HCT116 (cell line): ENCODE data around the gene GBP7. TPM values are rescaled to one million over a fixed set of nuclear protein-coding genes. Genes with fewer than 3 reads are reported as not detected.
A peak's percentile ranks its signal among the peaks of the same experiment; 100 is the strongest.

ENCODE experiments used
- ATAC-seq: fragments of 200-7000 bp; cut with Tn5 transposase; 2 replicates; pipeline ENCODE4 v1.9.1; 2020; ENCODE audit warnings: mild to moderate bottlenecking, moderate library complexity
- BruUV-seq: library from RNA; stranded (reverse); fragments of 400-500 nt; replicated peaks from 2 replicates; lab custom pipeline; 2021; lab: Mats Ljungman, UMichigan
- CTCF ChIA-PET: fragments of 300-600 bp; sonication (Branson Sonifier 250); formaldehyde crosslinking; loops from one replicate; lab custom pipeline; 2021; ENCODE audit warnings: antibody characterized with exemption; lab: Charles Lee
- POLR2A ChIA-PET: fragments of 300-600, 350-600 bp; sonication (Branson Sonifier 250); formaldehyde crosslinking; loops from one replicate; lab custom pipeline; 2021; ENCODE audit warnings: antibody characterized with exemption; lab: Charles Lee
- RAD21 ChIA-PET, 2 experiments: fragments of 300-600 bp; sonication (Branson Sonifier 250); formaldehyde crosslinking; loops; one replicate each; lab custom pipeline; 2023; ENCODE audit warnings: low total read pairs in 2 of 2; ENCODE audit not compliant: uncharacterized antibody in 2 of 2, unreplicated experiment in 2 of 2, low non-redundant PET in 1 of 2; lab: Charles Lee
- DNase-seq: peaks from one replicate; pipeline ENCODE4 v3.0.0-alpha.2; 2010; ENCODE audit warnings: low read depth, low spot score
- H2AFZ ChIP-seq: fragments of 200-600 bp; shearing (Covaris generic), sonication (generic); 2 replicates; pipeline ENCODE4 v1.6.1; 2017; ENCODE audit warnings: low read depth, mixed run types, mixed read lengths, antibody characterized with exemption, low read length; ENCODE audit not compliant: poor library complexity, severe bottlenecking
- H3K27ac ChIP-seq: 2 replicates; pipeline ENCODE4 v1.5.1; 2012; ENCODE audit warnings: low read depth, low read length
- H3K27me3 ChIP-seq: fragments of 200-600 bp; sonication (generic); 2 replicates; pipeline ENCODE4 v1.6.1; 2016; ENCODE audit warnings: mixed run types, low read length, mixed read lengths; ENCODE audit not compliant: insufficient read depth
- H3K36me3 ChIP-seq, 2 experiments: fragments of 200-500 bp in 1 of 2; fragments of 200-600 bp in 1 of 2; sonication (Bioruptor generic) in 1 of 2; sonication (generic) in 1 of 2; 2 replicates each; pipeline versions ENCODE4 v1.5.1 to v1.6.1; 2014 to 2016; ENCODE audit warnings: low read length in 2 of 2, inconsistent platforms in 1 of 2, mixed read lengths in 1 of 2, mixed run types in 1 of 2; ENCODE audit not compliant: insufficient read depth in 2 of 2, control insufficient read depth in 1 of 2
- H3K4me1 ChIP-seq, 2 experiments: fragments of 200-600 bp in 1 of 2; sonication (generic) in 1 of 2; 2 replicates each; pipeline versions ENCODE4 v1.5.1 to v1.6.1; 2012 to 2017; ENCODE audit warnings: low read length in 2 of 2, inconsistent platforms in 1 of 2, mild to moderate bottlenecking in 1 of 2, mixed read lengths in 1 of 2, mixed run types in 1 of 2, moderate library complexity in 1 of 2; ENCODE audit not compliant: insufficient read depth in 2 of 2, control insufficient read depth in 1 of 2
- H3K4me2 ChIP-seq: fragments of 200-600 bp; sonication (generic); 2 replicates; pipeline ENCODE4 v1.6.1; 2017; ENCODE audit warnings: mixed run types, low read length, mixed read lengths
- H3K4me3 ChIP-seq, 2 experiments: fragments of 200-600 bp in 1 of 2; sonication (generic) in 1 of 2; replicated peaks in 1 of 2; 2 replicates each; pipeline ENCODE4 v1.5.1; 2011 to 2016; ENCODE audit warnings: low read length in 2 of 2, control low read depth in 1 of 2, low read depth in 1 of 2, mild to moderate bottlenecking in 1 of 2, mixed read lengths in 1 of 2, mixed run types in 1 of 2
- H3K79me2 ChIP-seq: fragments of 200-600 bp; sonication (generic); 2 replicates; pipeline ENCODE4 v1.6.1; 2017; ENCODE audit warnings: mild to moderate bottlenecking, mixed run types, low read length, moderate library complexity, mixed read lengths; ENCODE audit not compliant: insufficient read depth
- H3K9ac ChIP-seq: fragments of 200-600 bp; sonication (generic); 2 replicates; pipeline ENCODE4 v1.6.1; 2016; ENCODE audit warnings: low read length, mixed read lengths
- H3K9me2 ChIP-seq: fragments of 200-600 bp; sonication (generic), shearing (Covaris generic); 2 replicates; pipeline ENCODE4 v1.6.1; 2017; ENCODE audit warnings: mixed run types, mild to moderate bottlenecking, moderate library complexity; ENCODE audit not compliant: insufficient read depth
- H3K9me3 ChIP-seq, 2 experiments: fragments of 200-500 bp in 1 of 2; fragments of 200-600 bp in 1 of 2; sonication (Bioruptor generic) in 1 of 2; sonication (generic) in 1 of 2; 2 replicates each; pipeline ENCODE4 v1.6.1; 2014 to 2017; ENCODE audit warnings: low read length in 2 of 2, mixed read lengths in 2 of 2, inconsistent platforms in 1 of 2, low read depth in 1 of 2, mild to moderate bottlenecking in 1 of 2, mixed run types in 1 of 2, moderate library complexity in 1 of 2; ENCODE audit not compliant: control insufficient read depth in 1 of 2, insufficient read depth in 1 of 2
- H4K20me1 ChIP-seq: fragments of 200-600 bp; sonication (generic), shearing (Covaris generic); 2 replicates; pipeline ENCODE4 v1.6.1; 2017; ENCODE audit warnings: mixed run types, mild to moderate bottlenecking, moderate library complexity; ENCODE audit not compliant: insufficient read depth
- CEBPB ChIP-seq: IDR thresholded peaks from 2 replicates; pipeline ENCODE4 v1.6.1; 2012; ENCODE audit warnings: low read depth
- CTCF ChIP-seq, 3 experiments: fragments of 200-600 bp in 1 of 3; sonication (generic) in 1 of 3; IDR thresholded peaks in 2 of 3; conservative IDR thresholded peaks in 1 of 3; 2 replicates each; pipeline ENCODE4 v1.5.1; 2012 to 2017; ENCODE audit warnings: low read depth in 2 of 3, low read length in 2 of 3, antibody characterized with exemption in 1 of 3, borderline replicate concordance in 1 of 3, control low read depth in 1 of 3, mild to moderate bottlenecking in 1 of 3, mixed read lengths in 1 of 3, mixed run types in 1 of 3, moderate library complexity in 1 of 3; ENCODE audit not compliant: insufficient read depth in 1 of 3
- ELF1 ChIP-seq: IDR thresholded peaks from 2 replicates; pipeline ENCODE4 v1.6.1; 2012; ENCODE audit warnings: low read depth, borderline replicate concordance
- EZH2 ChIP-seq: fragments of 200-600 bp; sonication (generic); IDR thresholded peaks from 2 replicates; pipeline ENCODE4 v1.6.1; 2017; ENCODE audit warnings: antibody characterized with exemption, mixed run types
- MAX ChIP-seq: IDR thresholded peaks from 2 replicates; pipeline ENCODE4 v1.6.1; 2012
- RAD21 ChIP-seq: IDR thresholded peaks from 2 replicates; pipeline ENCODE4 v1.6.1; 2012; ENCODE audit warnings: low read depth, mild to moderate bottlenecking
- ZFX ChIP-seq: fragments of 450-650 bp; IDR thresholded peaks from 2 replicates; pipeline ENCODE4 v1.6.1; 2017
- intact Hi-C: fragments of 100-400 bp; cut with micrococcal nuclease; formaldehyde crosslinking; loops from 2 replicates; pipeline ENCODE4 v1.10.0; 2022
- total RNA-seq: library from RNA; stranded (reverse); gene quantifications from one replicate; pipeline ENCODE4 v1.2.1, GENCODE V29; 2021; ENCODE audit not compliant: unreplicated experiment

Gene GBP7
- total RNA-seq, 1 experiment from 2014 or later, result not detected

GRCh38 chr1:89085781-89086180, 90.0 kb downstream of the GBP7 start:
- H3K9ac ChIP-seq, result no peak overlapping the region
- no TSS peak for BruUV-seq
- no peak overlapping the region for H2AFZ ChIP-seq
- H3K27ac ChIP-seq, result no peak overlapping the region
- POLR2A ChIA-PET, result interaction anchor here (1.0 kb wide), 1 partner anchor 273 kb away, joined by 6 read pairs; no protein-coding TSS in a partner anchor
- ATAC-seq (peak; percentile 78), DNase-seq (peak; percentile 40)
- no peak overlapping the region for H3K4me2 ChIP-seq
- no peaks in the 10 kb centered on the region for H3K9me3 ChIP-seq
- H3K79me2 ChIP-seq, result no peaks in the 10 kb centered on the region
- no peaks in the 10 kb centered on the region for H3K4me1 ChIP-seq
- no peaks in the 10 kb centered on the region for H3K9me2 ChIP-seq
- TF ChIP-seq CEBPB (no peak), ZFX (no peak), RAD21 (peak; percentile 88), MAX (no peak), EZH2 (no peak), ELF1 (no peak), CTCF (IDR thresholded peaks at IDR 0.05 in 2 of 3, conservative IDR thresholded peaks at IDR 0.05 in 1 of 3; ENCODE audit: borderline replicate concordance in 1 of 3, insufficient read depth in 1 of 3, low read depth in 2 of 3, low read length in 2 of 3) (peak; percentile 74 to 84 (median 82))
- CTCF ChIA-PET, result interaction anchor here (0.6 to 3.6 kb wide), 17 partner anchors 17 to 369 kb away, joined by 3 to 46 read pairs (median 5); no protein-coding TSS in a partner anchor
- intact Hi-C loops, result loop anchor here (1.0 to 2.0 kb wide), 3 partner anchors 87 to 369 kb away; no protein-coding TSS in a partner anchor
- no peak overlapping the region for H3K4me3 ChIP-seq
- RAD21 ChIA-PET, result interaction anchor here (0.7 to 1.1 kb wide), 7 partner anchors 64 to 369 kb away, joined by 3 to 5 read pairs (median 3); no protein-coding TSS in a partner anchor
- no peaks in the 10 kb centered on the region for H4K20me1 ChIP-seq
- H3K27me3 ChIP-seq, result no peaks in the 10 kb centered on the region
- H3K36me3 ChIP-seq, result no peaks in the 10 kb centered on the region

Other genes starting within 250 kb of the GBP7 start
- gene KYAT3, start 183.4 kb downstream of the GBP7 start, total RNA-seq, result 23.4 TPM
- 14.5 TPM for gene RBMXL1, start 183.4 kb downstream of the GBP7 start, total RNA-seq
- 1.2 TPM for gene GBP3, start 153.1 kb downstream of the GBP7 start, total RNA-seq
- 0.15 TPM for gene GBP1, start 110.8 kb downstream of the GBP7 start, total RNA-seq
- gene GBP2, start 49.9 kb downstream of the GBP7 start, total RNA-seq, result 0.98 TPM
- gene GBP4, start 22.9 kb upstream of the GBP7 start, total RNA-seq, result 0.05 TPM
- gene GBP5, start 96.9 kb upstream of the GBP7 start, total RNA-seq, result 0.17 TPM
- gene GBP6, start 188.1 kb upstream of the GBP7 start, total RNA-seq, result not detected